ENCODE data around the gene BCL2L13. TPM values are rescaled to one million over a fixed set of nuclear protein-coding genes. Genes with fewer than 3 reads are reported as not detected.

Gene BCL2L13, protein sequence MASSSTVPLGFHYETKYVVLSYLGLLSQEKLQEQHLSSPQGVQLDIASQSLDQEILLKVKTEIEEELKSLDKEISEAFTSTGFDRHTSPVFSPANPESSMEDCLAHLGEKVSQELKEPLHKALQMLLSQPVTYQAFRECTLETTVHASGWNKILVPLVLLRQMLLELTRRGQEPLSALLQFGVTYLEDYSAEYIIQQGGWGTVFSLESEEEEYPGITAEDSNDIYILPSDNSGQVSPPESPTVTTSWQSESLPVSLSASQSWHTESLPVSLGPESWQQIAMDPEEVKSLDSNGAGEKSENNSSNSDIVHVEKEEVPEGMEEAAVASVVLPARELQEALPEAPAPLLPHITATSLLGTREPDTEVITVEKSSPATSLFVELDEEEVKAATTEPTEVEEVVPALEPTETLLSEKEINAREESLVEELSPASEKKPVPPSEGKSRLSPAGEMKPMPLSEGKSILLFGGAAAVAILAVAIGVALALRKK
- total RNA-seq = 10 to 100 TPM; 34.0 to 94.4 (median 45.1) TPM

DNA sequence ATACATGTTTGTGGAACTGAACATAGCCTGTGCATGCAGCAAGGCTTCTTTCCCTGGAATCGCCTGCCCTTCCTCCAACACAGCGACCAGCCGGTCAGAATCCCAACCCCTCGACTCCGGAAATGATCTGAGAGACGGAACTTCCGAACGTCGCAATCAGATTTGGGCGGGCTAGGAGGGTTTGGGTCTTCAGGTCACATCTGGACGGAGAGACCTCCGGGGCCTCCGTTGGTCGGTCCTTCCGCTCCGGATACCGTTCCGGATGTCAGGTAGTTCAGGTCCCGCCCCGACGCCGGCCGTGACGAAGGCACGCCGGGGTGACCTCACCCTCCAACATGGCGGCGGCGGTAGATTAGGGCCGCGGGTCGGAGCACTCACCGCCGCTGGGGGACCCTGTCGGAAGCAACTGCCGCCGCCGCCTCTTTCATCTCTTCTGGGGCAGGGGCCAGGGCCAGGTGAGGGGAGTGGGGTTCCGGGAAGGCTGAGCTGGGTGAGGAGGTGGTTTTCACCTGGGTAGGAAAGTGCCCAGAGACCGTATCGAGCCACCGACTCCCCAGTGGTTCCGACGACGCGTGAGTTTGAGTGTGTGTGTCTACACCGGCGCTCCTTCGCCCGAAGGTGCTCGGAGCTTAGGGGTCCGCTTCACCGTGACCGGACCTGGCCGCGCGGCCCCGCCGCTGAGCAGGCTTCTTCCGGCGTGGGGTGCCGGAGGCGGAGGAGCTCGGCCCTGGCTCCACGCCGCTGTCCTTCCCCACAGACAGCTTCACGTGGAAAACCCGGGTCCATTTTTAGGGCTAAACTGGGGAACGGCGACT lies at the start of gene BCL2L13:
TSS of gene BCL2L13 (plus strand) at position 326 of the 815 bp plus-strand sequence. CDS start 16,955 bp downstream, outside the sequence.
- ATAC-seq (replicated peaks in 6 of 8) = peak; percentile 86 to 96 (median 94)
- peaks cover 4 to 12% of the 10 kb centered on the region in 2 donors for H3K4me1 ChIP-seq (replicated peaks in 1 of 2)
- WGBS, 10 experiments = 0% methylated on average over 1 to 13 of the region's 70 CpGs; no CpG with 5 or more reads in 2 of the 10 experiments
- in situ Hi-C loops (cut with MboI; ENCODE audit: low pct_unique_long_range_greater_than_20kb in 2 of 9, low sequenced_read_pairs in 9 of 9, unreplicated experiment in 9 of 9) = no loop called here
- H3K4me3 ChIP-seq = peak within 1 kb of the TSS; percentile 79 to 99 (median 86)
- H3K27ac ChIP-seq = peak within 1 kb of the TSS; percentile 96 to 99

DNA sequence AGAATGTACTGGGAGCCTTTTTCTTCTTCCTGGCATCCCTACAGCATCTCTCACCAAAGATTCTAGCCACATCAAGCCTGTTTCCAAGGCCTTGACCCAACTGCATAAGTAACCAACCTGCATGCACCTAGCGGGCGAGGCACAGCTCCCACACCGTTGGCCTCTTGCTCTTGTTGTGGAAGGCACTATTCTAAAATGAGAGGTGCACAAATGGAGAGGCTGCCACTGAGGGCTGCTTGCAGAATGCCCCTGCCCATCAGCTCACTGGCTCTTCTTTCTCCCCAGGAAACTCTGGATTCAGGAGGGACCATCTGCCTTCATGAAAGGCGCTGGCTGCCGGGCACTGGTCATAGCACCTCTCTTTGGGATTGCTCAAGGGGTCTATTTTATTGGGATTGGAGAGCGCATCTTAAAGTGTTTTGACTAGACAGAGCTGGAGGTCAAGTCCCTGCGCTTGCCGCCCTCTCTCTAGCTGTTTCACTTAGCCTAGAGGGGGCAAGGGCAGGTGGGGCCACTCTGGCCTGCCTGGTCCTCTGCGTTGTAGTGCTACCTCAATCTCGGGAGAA lies 48.7 kb upstream of the BCL2L13 start:
- 75 to 100% (median 90%) methylated on average over 2 to 5 of the region's 10 CpGs; no CpG with 5 or more reads in 3 of the 10 experiments for WGBS, 10 experiments
- in situ Hi-C loops (cut with MboI; ENCODE audit: low pct_unique_long_range_greater_than_20kb in 2 of 9, low sequenced_read_pairs in 9 of 9, unreplicated experiment in 9 of 9) = loop anchor here in 1 of 9 experiments (25.0 kb wide), 1 partner anchor 97 kb away; no protein-coding TSS in a partner anchor

DNA sequence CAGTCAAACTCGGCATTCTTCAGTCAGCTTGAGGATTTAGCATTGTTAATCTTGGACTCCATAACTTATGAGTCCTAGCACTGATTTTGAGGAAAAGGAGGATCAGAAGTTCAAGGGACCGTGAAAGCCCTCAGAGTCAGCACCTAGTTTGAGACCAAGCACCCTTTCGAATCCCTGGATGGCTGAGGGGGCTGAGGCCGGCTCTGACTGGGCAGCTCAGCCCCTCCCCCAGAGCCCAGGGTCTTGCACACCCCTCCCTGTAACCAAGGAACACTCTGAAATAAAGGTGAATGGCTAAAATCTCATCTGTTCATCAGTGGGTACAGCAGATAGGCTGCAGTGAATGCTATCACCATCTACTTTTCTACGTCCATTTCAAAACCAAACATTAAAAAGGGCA lies 48.0 kb upstream of the BCL2L13 start:
- Histone ChIP-seq H3K4me1 (replicated peaks in 1 of 2) (no peaks in the 10 kb centered on the region), H3K27ac (no peak overlapping the region), H3K4me3 (no peak overlapping the region)
- WGBS, 10 experiments = 75 to 100% (median 92%) methylated on average over 1 to 4 of the region's 5 CpGs; no CpG with 5 or more reads in 2 of the 10 experiments
- in situ Hi-C loops (cut with MboI; ENCODE audit: low pct_unique_long_range_greater_than_20kb in 2 of 9, low sequenced_read_pairs in 9 of 9, unreplicated experiment in 9 of 9) = loop anchor here in 1 of 9 experiments (25.0 kb wide), 1 partner anchor 97 kb away; no protein-coding TSS in a partner anchor
- peak in 1 of 8 experiments; percentile 13 for ATAC-seq (replicated peaks in 6 of 8)

More for the DNA sequence above, 48.7 kb upstream of the BCL2L13 start:
- no peak overlapping the region for H3K27ac ChIP-seq
- H3K4me1 ChIP-seq (replicated peaks in 1 of 2) = no peaks in the 10 kb centered on the region
- no peak overlapping the region for H3K4me3 ChIP-seq
- peak in 1 of 8 experiments; percentile 10 for ATAC-seq (replicated peaks in 6 of 8)

DNA sequence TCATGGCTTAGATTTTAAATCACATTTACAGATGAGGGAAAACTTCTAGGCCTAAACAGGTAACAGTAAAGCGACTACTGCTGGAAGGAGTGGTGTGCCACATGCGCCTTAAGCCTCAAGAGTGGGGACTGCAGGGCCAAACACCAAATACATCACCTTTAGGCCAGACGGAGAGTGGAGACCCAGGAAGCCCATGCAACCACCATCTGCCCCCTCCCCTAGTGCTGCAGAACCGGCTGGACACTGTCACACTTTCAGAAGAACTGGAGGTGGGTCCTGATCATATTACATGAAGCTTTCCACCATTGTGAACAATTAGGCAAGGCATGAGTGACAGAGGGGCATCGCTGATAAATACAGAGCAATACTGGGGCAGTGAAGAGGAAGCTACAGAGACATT lies 46.4 kb upstream of the BCL2L13 start:
- no peak for ATAC-seq (replicated peaks in 6 of 8)
- WGBS, 10 experiments = 0 to 100% (median 80%) methylated on average over 1 to 4 of the region's 5 CpGs; no CpG with 5 or more reads in 3 of the 10 experiments
- in situ Hi-C loops (cut with MboI; ENCODE audit: low pct_unique_long_range_greater_than_20kb in 2 of 9, low sequenced_read_pairs in 9 of 9, unreplicated experiment in 9 of 9) = loop anchor here in 1 of 9 experiments (25.0 kb wide), 1 partner anchor 95 kb away; no protein-coding TSS in a partner anchor

DNA sequence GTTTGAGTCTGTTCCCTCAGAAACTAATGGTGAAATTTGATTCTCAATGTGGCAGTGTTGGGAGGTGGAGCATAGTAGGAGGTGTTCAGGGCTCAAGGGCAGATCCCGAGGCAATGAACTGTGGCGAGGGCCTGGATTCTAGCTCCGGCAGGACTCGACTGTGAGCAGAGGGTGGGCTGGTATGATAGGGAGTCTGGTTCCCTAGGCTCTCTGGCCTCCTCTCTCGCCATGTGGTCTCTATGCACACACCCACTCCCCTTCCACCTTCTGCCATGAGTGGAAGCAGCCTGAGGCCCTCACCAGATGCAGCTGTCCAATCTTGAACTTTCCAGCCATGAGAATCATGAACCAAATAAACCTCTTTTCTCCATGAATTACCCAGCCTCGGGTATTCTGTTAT lies 42.3 kb upstream of the BCL2L13 start:
- Histone ChIP-seq H3K4me1 (replicated peaks in 1 of 2) (no peaks in the 10 kb centered on the region), H3K27ac (no peak overlapping the region), H3K4me3 (no peak overlapping the region)
- 80 to 100% (median 100%) methylated on average over 1 to 6 of the region's 6 CpGs; no CpG with 5 or more reads in 2 of the 10 experiments for WGBS, 10 experiments
- in situ Hi-C loops (cut with MboI; ENCODE audit: low pct_unique_long_range_greater_than_20kb in 2 of 9, low sequenced_read_pairs in 9 of 9, unreplicated experiment in 9 of 9) = loop anchor here in 1 of 9 experiments (25.0 kb wide), 1 partner anchor 91 kb away; no protein-coding TSS in a partner anchor
- ATAC-seq (replicated peaks in 6 of 8) = no peak

More for the DNA sequence above, 46.4 kb upstream of the BCL2L13 start:
- H3K27ac ChIP-seq = no peak overlapping the region
- no peak overlapping the region for H3K4me3 ChIP-seq
- no peaks in the 10 kb centered on the region for H3K4me1 ChIP-seq (replicated peaks in 1 of 2)

DNA sequence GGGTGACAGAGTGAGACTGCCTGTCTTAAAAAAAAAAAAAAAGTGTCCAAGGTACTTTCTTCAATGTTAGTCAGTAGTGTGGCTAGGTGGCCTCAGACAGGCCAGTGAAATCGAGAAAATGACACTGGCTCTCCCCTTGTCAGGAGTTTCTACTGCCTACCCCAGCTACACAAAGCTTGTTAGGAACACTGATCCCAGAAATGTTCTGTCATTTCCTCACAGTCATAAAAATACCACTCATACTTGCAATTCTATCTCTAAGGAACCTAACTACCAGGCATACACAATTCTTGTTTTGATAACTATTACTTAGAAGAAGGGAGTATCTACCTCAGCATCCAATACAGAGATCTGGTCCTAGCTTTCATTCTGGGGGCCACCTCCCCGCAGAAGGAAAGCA lies 41.3 kb upstream of the BCL2L13 start:
- in situ Hi-C loops (cut with MboI; ENCODE audit: low pct_unique_long_range_greater_than_20kb in 2 of 9, low sequenced_read_pairs in 9 of 9, unreplicated experiment in 9 of 9) = loop anchor here in 1 of 9 experiments (25.0 kb wide), 1 partner anchor 90 kb away; no protein-coding TSS in a partner anchor
- no peak overlapping the region for H3K27ac ChIP-seq
- WGBS, 10 experiments = 80 to 100% (median 100%) methylated on average over 1 to 2 of the region's 2 CpGs; no CpG with 5 or more reads in 3 of the 10 experiments
- H3K4me1 ChIP-seq (replicated peaks in 1 of 2) = no peaks in the 10 kb centered on the region
- H3K4me3 ChIP-seq = no peak overlapping the region
- no peak for ATAC-seq (replicated peaks in 6 of 8)

DNA sequence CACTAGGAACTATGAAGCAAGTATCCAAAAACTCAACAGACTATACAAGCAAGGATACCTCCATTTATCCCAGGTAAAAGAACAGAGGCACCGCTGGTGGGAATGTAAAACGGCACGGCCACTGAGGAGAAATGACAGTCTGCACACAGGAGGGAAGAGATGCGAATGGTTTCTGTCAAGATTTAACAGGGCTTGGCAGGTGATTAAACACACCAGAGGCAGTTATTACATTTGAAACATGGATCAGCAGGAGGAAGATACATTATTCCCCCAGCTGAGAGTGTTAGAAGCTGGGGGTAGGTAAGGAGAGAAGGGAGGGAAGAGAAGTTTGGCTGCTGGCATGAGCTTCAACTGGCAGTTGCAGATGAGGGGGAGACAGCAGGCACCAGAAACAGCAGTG lies 40.2 kb upstream of the BCL2L13 start:
- ATAC-seq (replicated peaks in 6 of 8) = no peak

DNA sequence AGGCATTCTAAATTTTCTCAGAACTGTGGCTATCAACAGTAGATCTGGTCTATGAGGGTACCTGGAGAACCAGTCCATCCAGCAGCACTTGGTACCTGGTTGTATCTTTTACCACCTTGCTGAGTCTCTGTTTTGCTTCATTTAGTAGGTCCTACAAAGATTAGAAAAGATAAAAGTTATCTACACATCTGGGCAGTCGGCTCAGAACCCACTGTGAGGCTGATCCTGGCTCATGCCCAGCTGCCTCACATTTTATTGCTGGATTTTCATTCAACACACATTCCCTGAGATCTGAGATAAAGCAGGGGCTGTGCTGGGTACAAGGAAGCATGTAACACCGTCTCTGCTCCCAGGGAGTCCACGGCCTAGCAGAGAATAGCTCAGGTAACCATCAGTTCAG lies 37.5 kb upstream of the BCL2L13 start:
- 60 to 100% (median 83%) methylated on average over 1 to 3 of the region's 3 CpGs; no CpG with 5 or more reads in 5 of the 10 experiments for WGBS, 10 experiments
- ATAC-seq (replicated peaks in 6 of 8) = no peak
- no peaks in the 10 kb centered on the region for H3K4me1 ChIP-seq (replicated peaks in 1 of 2)
- in situ Hi-C loops (cut with MboI; ENCODE audit: low pct_unique_long_range_greater_than_20kb in 2 of 9, low sequenced_read_pairs in 9 of 9, unreplicated experiment in 9 of 9) = no loop called here
- no peak overlapping the region for H3K27ac ChIP-seq
- H3K4me3 ChIP-seq = no peak overlapping the region

More for the DNA sequence above, 40.2 kb upstream of the BCL2L13 start:
- no peaks in the 10 kb centered on the region for H3K4me1 ChIP-seq (replicated peaks in 1 of 2)
- H3K4me3 ChIP-seq = no peak overlapping the region
- in situ Hi-C loops (cut with MboI; ENCODE audit: low pct_unique_long_range_greater_than_20kb in 2 of 9, low sequenced_read_pairs in 9 of 9, unreplicated experiment in 9 of 9) = loop anchor here in 1 of 9 experiments (25.0 kb wide), 1 partner anchor 89 kb away; no protein-coding TSS in a partner anchor
- WGBS, 10 experiments = 80 to 100% (median 92%) methylated on average over 1 to 4 of the region's 4 CpGs; no CpG with 5 or more reads in 3 of the 10 experiments
- no peak overlapping the region for H3K27ac ChIP-seq

DNA sequence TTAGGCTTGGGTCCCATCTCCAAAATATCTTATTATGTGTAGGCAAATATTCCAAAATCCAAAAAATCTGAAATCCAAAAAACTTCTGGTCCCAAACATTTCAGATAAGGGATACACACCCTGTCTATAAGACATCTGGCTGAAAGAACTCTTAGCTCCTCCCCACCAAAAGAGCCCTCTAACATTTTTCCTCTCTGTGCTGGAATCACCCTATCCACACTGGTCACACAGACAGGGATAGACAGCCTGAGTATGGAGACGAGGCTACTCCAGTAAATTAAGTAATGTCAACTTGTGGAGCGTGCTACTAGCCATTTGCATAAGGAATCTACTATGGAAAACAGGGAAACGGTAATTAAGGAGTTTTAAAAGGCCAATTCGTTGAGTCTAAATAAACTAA lies 34.9 kb upstream of the BCL2L13 start:
- peak in 2 of 8 experiments; percentile 59 to 63 for ATAC-seq (replicated peaks in 6 of 8)
- H3K4me3 ChIP-seq = no peak overlapping the region
- 50 to 100% (median 81%) methylated on average over 1 to 4 of the region's 4 CpGs; no CpG with 5 or more reads in 3 of the 10 experiments for WGBS, 10 experiments
- in situ Hi-C loops (cut with MboI; ENCODE audit: low pct_unique_long_range_greater_than_20kb in 2 of 9, low sequenced_read_pairs in 9 of 9, unreplicated experiment in 9 of 9) = no loop called here
- H3K27ac ChIP-seq = no peak overlapping the region
- no peaks in the 10 kb centered on the region for H3K4me1 ChIP-seq (replicated peaks in 1 of 2)

DNA sequence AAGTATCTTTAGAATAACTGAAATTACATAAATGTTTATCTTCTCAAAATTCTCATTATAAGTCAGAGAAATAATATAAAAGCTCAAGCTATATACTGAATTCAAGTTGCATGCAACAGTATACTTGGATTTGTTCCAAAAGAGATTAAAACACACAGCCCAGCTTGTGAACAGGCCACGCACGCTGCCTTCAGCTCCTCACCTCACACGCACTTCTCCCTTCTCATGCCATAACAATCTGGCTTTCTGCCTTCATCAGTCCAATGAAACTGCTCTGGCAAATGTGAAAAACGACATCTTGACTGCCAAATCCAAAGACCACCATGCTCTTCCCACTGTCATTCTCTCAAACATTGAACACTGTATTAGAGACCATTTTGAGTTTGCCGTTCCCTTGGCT lies 32.1 kb upstream of the BCL2L13 start:
- WGBS, 10 experiments = 6 to 100% (median 83%) methylated on average over 2 to 5 of the region's 5 CpGs
- H3K27ac ChIP-seq = no peak overlapping the region
- no peak overlapping the region for H3K4me3 ChIP-seq
- in situ Hi-C loops (cut with MboI; ENCODE audit: low pct_unique_long_range_greater_than_20kb in 2 of 9, low sequenced_read_pairs in 9 of 9, unreplicated experiment in 9 of 9) = no loop called here
- no peaks in the 10 kb centered on the region for H3K4me1 ChIP-seq (replicated peaks in 1 of 2)
- peak in 1 of 8 experiments; percentile 73 for ATAC-seq (replicated peaks in 6 of 8)

DNA sequence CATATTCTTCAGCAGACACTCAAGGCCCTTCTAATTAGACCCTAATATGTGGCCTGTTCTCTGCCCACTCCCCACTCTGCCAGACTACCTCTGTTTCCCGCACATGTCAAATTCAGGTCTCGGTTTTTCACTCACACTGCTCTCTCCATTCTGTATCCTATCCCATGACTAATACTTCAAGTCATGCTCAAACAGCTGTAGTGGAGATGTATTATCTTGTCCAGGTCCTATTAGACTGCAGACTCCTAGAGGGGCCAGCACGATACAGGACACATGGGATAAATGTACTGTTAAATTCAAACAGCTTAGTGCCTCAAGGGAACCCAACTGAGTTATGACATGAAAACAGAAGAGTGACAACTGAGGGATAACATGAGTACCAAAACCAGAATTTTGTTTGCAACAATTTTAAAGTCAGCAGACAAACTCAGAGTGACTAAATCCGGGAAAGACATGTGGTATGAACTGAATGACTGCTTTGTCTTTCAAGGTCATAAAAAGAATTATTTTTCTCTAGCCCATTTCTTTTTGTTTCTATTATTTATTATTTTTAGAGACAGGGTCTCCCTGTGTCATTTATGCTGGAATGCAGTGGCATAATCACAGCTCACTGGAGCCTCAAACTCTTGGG lies 30.6 kb upstream of the BCL2L13 start:
- ATAC-seq (replicated peaks in 6 of 8) = no peak
- in situ Hi-C loops (cut with MboI; ENCODE audit: low pct_unique_long_range_greater_than_20kb in 2 of 9, low sequenced_read_pairs in 9 of 9, unreplicated experiment in 9 of 9) = no loop called here
- Histone ChIP-seq H3K27ac (no peak overlapping the region), H3K4me3 (no peak overlapping the region), H3K4me1 (replicated peaks in 1 of 2) (no peaks in the 10 kb centered on the region)
- WGBS, 10 experiments = 67 to 100% (median 92%) methylated on average over 1 to 4 of the region's 4 CpGs; no CpG with 5 or more reads in 1 of the 10 experiments

DNA sequence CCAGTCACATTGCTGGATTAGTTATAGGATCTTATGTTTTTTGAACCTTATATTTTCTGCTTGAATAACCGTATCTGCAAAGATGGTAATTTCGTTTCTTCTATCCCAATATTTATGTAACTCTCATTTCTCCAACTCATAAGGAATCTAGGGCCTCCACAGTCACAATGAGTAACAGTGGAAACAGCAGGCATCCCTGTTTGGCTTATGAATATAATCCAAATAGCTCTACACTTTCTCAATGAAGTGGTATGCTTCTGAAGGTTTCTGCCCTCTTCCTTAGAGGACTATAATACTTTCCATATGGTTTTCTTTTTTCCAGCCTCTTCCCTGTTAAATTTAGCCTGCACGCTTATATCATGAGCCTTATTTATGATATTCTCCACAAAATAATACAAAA lies 26.5 kb upstream of the BCL2L13 start:
- in situ Hi-C loops (cut with MboI; ENCODE audit: low pct_unique_long_range_greater_than_20kb in 2 of 9, low sequenced_read_pairs in 9 of 9, unreplicated experiment in 9 of 9) = no loop called here
- WGBS, 10 experiments = 23 to 100% (median 56%) methylated on average over 1 to 3 of the region's 3 CpGs; no CpG with 5 or more reads in 1 of the 10 experiments
- Histone ChIP-seq H3K4me1 (replicated peaks in 1 of 2) (no peaks in the 10 kb centered on the region), H3K27ac (no peak overlapping the region), H3K4me3 (no peak overlapping the region)
- ATAC-seq (replicated peaks in 6 of 8) = no peak
